ENCODE measurements around the gene HAP1. TPM values are rescaled to one million over a fixed set of nuclear protein-coding genes. Genes with fewer than 3 reads are reported as not detected.
A peak's percentile ranks its signal among the peaks of the same experiment; 100 is the strongest.

Gene HAP1
- total RNA-seq, 1 experiment from 2014 or later: 3.2 TPM

DNA sequence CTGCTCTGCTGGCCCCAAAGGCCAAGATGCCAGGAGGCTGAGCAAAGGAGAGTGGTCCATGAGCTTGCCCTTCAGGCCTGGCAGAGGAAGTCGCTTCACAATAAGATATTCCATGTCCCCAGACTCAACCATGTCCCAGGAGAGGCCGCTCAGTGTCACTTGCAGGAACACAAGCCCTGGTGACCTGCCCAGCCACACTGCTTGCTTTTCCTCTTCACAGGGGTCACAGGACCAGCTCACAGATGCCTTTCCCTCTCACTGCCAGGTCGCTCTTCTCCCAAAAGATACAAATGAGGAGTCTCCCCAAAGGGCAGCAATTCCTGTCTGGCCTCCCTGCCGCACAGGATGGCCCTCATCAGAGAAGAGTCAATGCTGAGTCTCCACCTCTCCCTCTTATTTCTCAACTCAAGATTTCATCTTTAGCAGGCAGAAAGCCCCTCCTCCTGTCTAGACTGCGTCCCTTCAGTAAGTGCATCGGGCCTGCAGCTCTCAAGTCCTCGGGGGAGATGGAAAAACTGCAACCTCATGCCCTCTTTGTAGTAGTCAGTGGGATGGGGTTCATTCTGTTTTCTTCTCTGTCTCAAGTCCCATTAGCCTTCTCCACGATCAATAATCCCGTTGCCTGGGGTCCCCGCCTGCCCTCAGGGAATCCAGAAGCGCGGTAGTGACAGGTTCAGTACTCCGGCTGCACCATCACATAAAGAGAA lies 47.1 kb upstream of the HAP1 start:
- intact Hi-C loops (cut with micrococcal nuclease; ENCODE audit: unreplicated experiment): no loop called here
- POLR2A ChIA-PET: interaction anchor here (0.5 to 0.6 kb wide), 2 partner anchors 8 to 221 kb away, joined by 3 read pairs; no protein-coding TSS in a partner anchor
- H3K27me3 ChIP-seq (replicated peaks; ENCODE audit: control insufficient read depth, insufficient read depth, low read length): no peaks in the 10 kb centered on the region
- Mint-ChIP-seq H3K4me1 (ENCODE audit: low read depth, unreplicated experiment) (peaks cover 14% of the 10 kb centered on the region), H3K36me3 (ENCODE audit: insufficient read depth, unreplicated experiment) (peaks cover 95% of the 10 kb centered on the region), H3K9me3 (ENCODE audit: unreplicated experiment) (no peaks in the 10 kb centered on the region), H3K27me3 (ENCODE audit: insufficient read depth, unreplicated experiment) (no peaks in the 10 kb centered on the region), H3K4me3 (ENCODE audit: unreplicated experiment) (no peak overlapping the region), H3K27ac (ENCODE audit: unreplicated experiment) (peak overlapping the region; percentile 0)
- H3K36me3 ChIP-seq (ENCODE audit: control insufficient read depth, insufficient read depth, low read length): peaks cover 4% of the 10 kb centered on the region
- TF ChIP-seq, protein P1, sequence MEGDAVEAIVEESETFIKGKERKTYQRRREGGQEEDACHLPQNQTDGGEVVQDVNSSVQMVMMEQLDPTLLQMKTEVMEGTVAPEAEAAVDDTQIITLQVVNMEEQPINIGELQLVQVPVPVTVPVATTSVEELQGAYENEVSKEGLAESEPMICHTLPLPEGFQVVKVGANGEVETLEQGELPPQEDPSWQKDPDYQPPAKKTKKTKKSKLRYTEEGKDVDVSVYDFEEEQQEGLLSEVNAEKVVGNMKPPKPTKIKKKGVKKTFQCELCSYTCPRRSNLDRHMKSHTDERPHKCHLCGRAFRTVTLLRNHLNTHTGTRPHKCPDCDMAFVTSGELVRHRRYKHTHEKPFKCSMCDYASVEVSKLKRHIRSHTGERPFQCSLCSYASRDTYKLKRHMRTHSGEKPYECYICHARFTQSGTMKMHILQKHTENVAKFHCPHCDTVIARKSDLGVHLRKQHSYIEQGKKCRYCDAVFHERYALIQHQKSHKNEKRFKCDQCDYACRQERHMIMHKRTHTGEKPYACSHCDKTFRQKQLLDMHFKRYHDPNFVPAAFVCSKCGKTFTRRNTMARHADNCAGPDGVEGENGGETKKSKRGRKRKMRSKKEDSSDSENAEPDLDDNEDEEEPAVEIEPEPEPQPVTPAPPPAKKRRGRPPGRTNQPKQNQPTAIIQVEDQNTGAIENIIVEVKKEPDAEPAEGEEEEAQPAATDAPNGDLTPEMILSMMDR (IDR thresholded peaks at IDR 0.05; ENCODE audit: insufficient read depth in 1 of 2, low read depth in 1 of 2, low read length in 1 of 2, severe bottlenecking in 1 of 2, unreplicated experiment in 1 of 2): no peak
- no TSS peak for BruUV-seq (replicated peaks)
- H3K4me3 ChIP-seq (ENCODE audit: low read depth, low read length): no peak overlapping the region
- no peaks in the 10 kb centered on the region for H3K9me3 ChIP-seq
- no peak for DNase-seq
- H3K4me1 ChIP-seq: peaks cover 39% of the 10 kb centered on the region
- CTCF ChIA-PET: interaction anchor here (0.8 kb wide), 1 partner anchor 11 kb away, joined by 6 read pairs; no protein-coding TSS in a partner anchor

DNA sequence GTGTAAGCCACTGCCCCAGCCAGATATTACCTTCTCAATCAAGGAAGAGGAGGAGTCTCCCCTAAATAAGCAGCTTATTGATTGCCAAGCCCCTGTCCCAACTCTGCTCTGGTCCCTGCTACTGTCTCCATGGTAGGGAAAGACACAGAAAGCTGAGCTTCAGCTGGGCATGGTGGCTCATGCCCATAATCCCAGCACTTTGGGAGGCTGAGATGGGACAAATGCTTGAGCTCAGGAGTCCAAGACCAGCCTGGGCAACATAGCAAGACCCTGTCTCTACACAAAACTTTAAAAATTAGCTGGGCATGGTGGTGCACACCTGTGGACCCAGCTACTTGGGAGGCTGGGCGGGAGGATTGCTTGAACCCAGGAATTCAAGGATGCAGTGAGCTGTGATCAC lies 45.5 kb upstream of the HAP1 start:
- intact Hi-C loops (cut with micrococcal nuclease; ENCODE audit: unreplicated experiment): no loop called here
- Histone ChIP-seq H3K4me3 (ENCODE audit: low read depth, low read length) (no peak overlapping the region), H3K27me3 (replicated peaks; ENCODE audit: control insufficient read depth, insufficient read depth, low read length) (no peaks in the 10 kb centered on the region), H3K9me3 (no peaks in the 10 kb centered on the region), H3K4me1 (peaks cover 55% of the 10 kb centered on the region), H3K36me3 (ENCODE audit: control insufficient read depth, insufficient read depth, low read length) (peaks cover 4% of the 10 kb centered on the region)
- Mint-ChIP-seq H3K9me3 (ENCODE audit: unreplicated experiment) (no peaks in the 10 kb centered on the region), H3K27ac (ENCODE audit: unreplicated experiment) (peak overlapping the region; percentile 69), H3K4me1 (ENCODE audit: low read depth, unreplicated experiment) (peaks cover 27% of the 10 kb centered on the region), H3K27me3 (ENCODE audit: insufficient read depth, unreplicated experiment) (no peaks in the 10 kb centered on the region), H3K36me3 (ENCODE audit: insufficient read depth, unreplicated experiment) (peaks cover 95% of the 10 kb centered on the region), H3K4me3 (ENCODE audit: unreplicated experiment) (no peak overlapping the region)
- no TSS peak for BruUV-seq (replicated peaks)
- CTCF ChIA-PET: no interaction called here
- POLR2A ChIA-PET: no interaction called here
- no peak for DNase-seq
- TF ChIP-seq, protein P1 (IDR thresholded peaks at IDR 0.05; ENCODE audit: insufficient read depth in 1 of 2, low read depth in 1 of 2, low read length in 1 of 2, severe bottlenecking in 1 of 2, unreplicated experiment in 1 of 2): no peak

DNA sequence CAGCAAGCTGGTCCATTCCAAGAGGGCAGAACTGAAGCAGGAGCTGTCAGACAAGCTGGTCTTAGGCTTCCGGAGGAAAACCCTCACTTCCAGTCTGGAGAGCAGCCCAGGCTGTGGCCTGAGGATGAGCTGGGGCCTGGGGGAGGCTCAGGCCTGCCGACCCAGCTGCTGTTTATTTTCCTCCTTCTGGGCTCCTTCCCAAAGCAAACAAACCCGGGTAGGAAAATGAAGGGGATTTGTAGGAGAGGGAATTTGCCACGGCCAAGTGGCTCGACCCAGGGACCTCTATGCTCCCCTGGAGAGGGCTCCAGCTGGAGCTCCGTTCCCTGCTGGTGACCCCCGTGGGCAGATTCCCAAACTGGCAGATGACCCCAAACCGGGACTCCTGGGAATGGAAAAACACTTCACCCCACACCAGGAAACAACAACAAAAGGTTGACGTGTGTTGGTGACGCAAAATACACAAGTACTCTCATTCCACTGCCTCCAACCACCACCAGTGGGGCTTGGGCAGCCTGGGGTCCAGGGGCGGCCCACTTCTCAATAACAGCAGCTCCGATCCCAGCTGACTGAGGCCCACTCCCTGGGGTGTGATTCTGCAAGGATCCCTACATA lies 43.2 kb upstream of the HAP1 start:
- Mint-ChIP-seq H3K9me3 (ENCODE audit: unreplicated experiment) (no peaks in the 10 kb centered on the region), H3K36me3 (ENCODE audit: insufficient read depth, unreplicated experiment) (peaks cover 95% of the 10 kb centered on the region), H3K27me3 (ENCODE audit: insufficient read depth, unreplicated experiment) (no peaks in the 10 kb centered on the region), H3K4me3 (ENCODE audit: unreplicated experiment) (no peak overlapping the region), H3K4me1 (ENCODE audit: low read depth, unreplicated experiment) (peaks cover 37% of the 10 kb centered on the region), H3K27ac (ENCODE audit: unreplicated experiment) (no peak overlapping the region)
- Histone ChIP-seq H3K9me3 (no peaks in the 10 kb centered on the region), H3K4me3 (ENCODE audit: low read depth, low read length) (no peak overlapping the region), H3K4me1 (peaks cover 74% of the 10 kb centered on the region), H3K36me3 (ENCODE audit: control insufficient read depth, insufficient read depth, low read length) (peaks cover 4% of the 10 kb centered on the region), H3K27me3 (replicated peaks; ENCODE audit: control insufficient read depth, insufficient read depth, low read length) (no peaks in the 10 kb centered on the region)
- CTCF ChIA-PET: interaction anchor here (1.0 to 1.9 kb wide), 4 partner anchors 9 to 34 kb away, joined by 4 to 14 read pairs (median 4); partner anchors contain the start of genes JUP and P3H4
- intact Hi-C loops (cut with micrococcal nuclease; ENCODE audit: unreplicated experiment): no loop called here
- POLR2A ChIA-PET: interaction anchor here (0.5 to 1.6 kb wide), 5 partner anchors 9 to 46 kb away, joined by 3 to 7 read pairs (median 4); partner anchors contain the start of gene JUP
- no TSS peak for BruUV-seq (replicated peaks)
- TF ChIP-seq, protein P1 (IDR thresholded peaks at IDR 0.05; ENCODE audit: insufficient read depth in 1 of 2, low read depth in 1 of 2, low read length in 1 of 2, severe bottlenecking in 1 of 2, unreplicated experiment in 1 of 2): no peak
- no peak for DNase-seq

All from Caco-2 (cell line).